H1 (cell line): Measurements from ENCODE around the gene PLXNA4. TPM values are rescaled to one million over a fixed set of nuclear protein-coding genes. Genes with fewer than 3 reads are reported as not detected.

Source experiments
- CTCF ChIA-PET: fragments of 300-600 bp; sonication (Branson Sonifier 250); formaldehyde crosslinking; loops from one replicate; lab custom pipeline; 2021; ENCODE audit not compliant: partially characterized antibody; lab: Charles Lee
- POLR2A ChIA-PET: fragments of 300-600 bp; sonication (Branson Sonifier 250); formaldehyde crosslinking; loops from one replicate; lab custom pipeline; 2021; ENCODE audit warnings: inconsistent platforms; ENCODE audit not compliant: partially characterized antibody; lab: Charles Lee
- DNase-seq, 2 experiments: peaks; one replicate each; pipeline versions ENCODE4 v3.0.0 to v3.0.0-alpha.2; 2010 to 2022; ENCODE audit warnings: low spot score in 2 of 2, low read depth in 1 of 2, mixed read lengths in 1 of 2
- FAIRE-seq: peaks from 2 replicates; lab custom pipeline; 2011; peaks lifted over from hg19 to GRCh38; lab: Jason Lieb, UNC
- H2AFZ ChIP-seq: 2 replicates; pipeline ENCODE4 v1.8.1; 2012; ENCODE audit warnings: low read length, inconsistent platforms
- H2AK5ac ChIP-seq: 2 replicates; pipeline ENCODE4 v1.6.1; 2013; ENCODE audit warnings: low read depth, low read length
- H2BK120ac ChIP-seq: replicated peaks from 2 replicates; pipeline ENCODE3; 2013; ENCODE audit warnings: low read depth, low read length, inconsistent platforms
- H2BK12ac ChIP-seq: 2 replicates; pipeline ENCODE4 v1.6.1; 2013; ENCODE audit warnings: low read depth, low read length
- H2BK15ac ChIP-seq: 2 replicates; pipeline ENCODE4 v1.6.1; 2013; ENCODE audit warnings: low read length
- H2BK20ac ChIP-seq: 2 replicates; pipeline ENCODE4 v1.6.1; 2013; ENCODE audit warnings: low read length
- H2BK5ac ChIP-seq: 2 replicates; pipeline ENCODE4 v1.6.1; 2013; ENCODE audit warnings: low read depth, low read length
- H3K14ac ChIP-seq: 2 replicates; pipeline ENCODE4 v1.6.1; 2013; ENCODE audit warnings: inconsistent platforms; ENCODE audit not compliant: insufficient read length
- H3K18ac ChIP-seq: 2 replicates; pipeline ENCODE4 v1.6.1; 2013; ENCODE audit warnings: low read length; ENCODE audit errors: extremely low read depth
- H3K23ac ChIP-seq: 2 replicates; pipeline ENCODE4 v1.6.1; 2013; ENCODE audit warnings: inconsistent platforms; ENCODE audit not compliant: insufficient read length
- H3K23me2 ChIP-seq: 2 replicates; pipeline ENCODE4 v1.6.1; 2013; ENCODE audit warnings: low read depth, low read length
- H3K27ac ChIP-seq: 2 replicates; pipeline ENCODE4 v1.6.1; 2011; ENCODE audit warnings: low read depth, low read length, inconsistent platforms
- H3K27me3 ChIP-seq, 4 experiments: replicated peaks in 1 of 4; 1 replicate in 1 of 4; 2 replicates in 3 of 4; pipeline versions ENCODE4 v1.6.1 to v1.8.1; 2011 to 2013; ENCODE audit warnings: low read length in 3 of 4, mild to moderate bottlenecking in 3 of 4, inconsistent platforms in 2 of 4, mixed read lengths in 2 of 4, moderate library complexity in 1 of 4; ENCODE audit not compliant: control insufficient read depth in 3 of 4, insufficient read depth in 3 of 4; ENCODE audit errors: extremely low read depth in 1 of 4
- H3K36me3 ChIP-seq, 4 experiments: 2 replicates each; pipeline versions ENCODE4 v1.6.1 to v1.8.1; 2011 to 2013; ENCODE audit warnings: mild to moderate bottlenecking in 4 of 4, low read length in 3 of 4, moderate library complexity in 2 of 4, control low read depth in 1 of 4, inconsistent platforms in 1 of 4; ENCODE audit not compliant: insufficient read depth in 4 of 4, control insufficient read depth in 2 of 4
- H3K4ac ChIP-seq: replicated peaks from 2 replicates; pipeline ENCODE3; 2013; ENCODE audit warnings: low read length, low read depth, mixed read lengths, inconsistent platforms; ENCODE audit not compliant: insufficient read length
- H3K4me1 ChIP-seq, 4 experiments: replicated peaks in 1 of 4; 1 replicate in 1 of 4; 2 replicates in 3 of 4; pipeline versions ENCODE4 v1.6.1 to v1.8.1; 2011 to 2013; ENCODE audit warnings: low read length in 3 of 4, inconsistent platforms in 2 of 4, mixed read lengths in 1 of 4; ENCODE audit not compliant: insufficient read depth in 4 of 4, control insufficient read depth in 3 of 4
- H3K4me2 ChIP-seq, 2 experiments: 2 replicates each; pipeline versions ENCODE4 v1.6.1 to v1.8.1; 2011 to 2013; ENCODE audit warnings: low read depth in 2 of 2, low read length in 2 of 2, control low read depth in 1 of 2, inconsistent platforms in 1 of 2, mild to moderate bottlenecking in 1 of 2; ENCODE audit not compliant: insufficient read depth in 1 of 2
- H3K4me3 ChIP-seq, 4 experiments: fragments of 200-600, 300-600 bp in 1 of 4; sonication (generic), shearing (Covaris generic), sonication (Bioruptor Twin) in 1 of 4; 2 replicates each; pipeline versions ENCODE4 v1.5.1 to v1.8.1; 2011 to 2016; ENCODE audit warnings: low read length in 4 of 4, low read depth in 3 of 4, control low read depth in 2 of 4, inconsistent platforms in 2 of 4, mild to moderate bottlenecking in 2 of 4, mixed read lengths in 1 of 4, moderate library complexity in 1 of 4; ENCODE audit not compliant: insufficient read depth in 2 of 4; ENCODE audit errors: extremely low read depth in 1 of 4
- H3K56ac ChIP-seq: replicated peaks from 2 replicates; pipeline ENCODE3; 2013; ENCODE audit warnings: low read depth, mild to moderate bottlenecking, mixed read lengths, low read length, inconsistent platforms; ENCODE audit not compliant: insufficient read length
- H3K79me1 ChIP-seq: 2 replicates; pipeline ENCODE4 v1.6.1; 2013; ENCODE audit warnings: low read depth, low read length, control low read depth
- H3K79me2 ChIP-seq, 2 experiments: 2 replicates each; pipeline versions ENCODE4 v1.6.1 to v1.8.1; 2012 to 2013; ENCODE audit warnings: low read length in 2 of 2, mild to moderate bottlenecking in 2 of 2, inconsistent platforms in 1 of 2; ENCODE audit not compliant: insufficient read depth in 2 of 2, control insufficient read depth in 1 of 2
- H3K9ac ChIP-seq, 4 experiments: replicated peaks in 1 of 4; 1 replicate in 1 of 4; 2 replicates in 3 of 4; pipeline versions ENCODE4 v1.6.1 to v1.8.1; 2011 to 2013; ENCODE audit warnings: low read depth in 3 of 4, low read length in 3 of 4, control low read depth in 2 of 4, mild to moderate bottlenecking in 2 of 4, moderate library complexity in 2 of 4, inconsistent platforms in 1 of 4; ENCODE audit errors: extremely low read depth in 1 of 4
- H3K9me3 ChIP-seq, 2 experiments: 2 replicates each; pipeline versions ENCODE4 v1.6.1 to v1.8.1; 2012 to 2013; ENCODE audit warnings: mild to moderate bottlenecking in 2 of 2, moderate library complexity in 2 of 2, control low read depth in 1 of 2, inconsistent platforms in 1 of 2, low read depth in 1 of 2, low read length in 1 of 2, mixed read lengths in 1 of 2; ENCODE audit not compliant: insufficient read depth in 2 of 2
- H4K20me1 ChIP-seq, 2 experiments: replicated peaks in 1 of 2; 2 replicates each; pipeline versions ENCODE3 to v1.8.1; 2011 to 2013; ENCODE audit warnings: inconsistent platforms in 2 of 2, low read length in 2 of 2, mild to moderate bottlenecking in 1 of 2; ENCODE audit not compliant: insufficient read depth in 2 of 2, control insufficient read depth in 1 of 2
- H4K5ac ChIP-seq: 2 replicates; pipeline ENCODE4 v1.6.1; 2013; ENCODE audit warnings: low read length, low read depth, mixed read lengths, inconsistent platforms; ENCODE audit not compliant: insufficient read length
- H4K8ac ChIP-seq: 2 replicates; pipeline ENCODE4 v1.8.0; 2013; ENCODE audit warnings: mild to moderate bottlenecking, moderate library complexity, low read length, inconsistent platforms; ENCODE audit not compliant: insufficient read depth; ENCODE audit errors: extremely low read depth
- H4K91ac ChIP-seq: replicated peaks from 2 replicates; pipeline ENCODE3; 2013; ENCODE audit warnings: low read length, mixed read lengths, inconsistent platforms; ENCODE audit not compliant: insufficient read length
- ASH2L ChIP-seq: fragments of 200-600, 300-600 bp; sonication (generic); IDR thresholded peaks from one replicate; pipeline ENCODE4 v1.7.1; 2017; ENCODE audit warnings: low read length
- CEBPB ChIP-seq: IDR thresholded peaks from 2 replicates; pipeline ENCODE4 v1.6.1; 2012; ENCODE audit warnings: low read depth, low read length
- CTBP2 ChIP-seq: IDR thresholded peaks from 2 replicates; pipeline ENCODE4 v1.7.0; 2011; ENCODE audit warnings: borderline replicate concordance, mild to moderate bottlenecking, moderate library complexity, mixed read lengths, low read length; ENCODE audit not compliant: insufficient read depth, insufficient read length
- EGR1 ChIP-seq: IDR thresholded peaks from 2 replicates; pipeline ENCODE4 v1.6.1; 2011; ENCODE audit warnings: low read depth, low read length, borderline replicate concordance
- GABPA ChIP-seq: IDR thresholded peaks from 2 replicates; pipeline ENCODE4 v1.6.1; 2011; ENCODE audit warnings: mild to moderate bottlenecking, low read length, moderate library complexity, borderline replicate concordance; ENCODE audit not compliant: insufficient read depth
- NRF1 ChIP-seq: IDR thresholded peaks from 2 replicates; pipeline ENCODE4 v1.6.1; 2011; ENCODE audit warnings: mild to moderate bottlenecking, low read depth, low read length, improper control_type of control experiment
- RBBP5 ChIP-seq: IDR thresholded peaks from 2 replicates; pipeline ENCODE4 v1.7.1; 2012; ENCODE audit warnings: low read depth, mild to moderate bottlenecking, inconsistent platforms, low read length, moderate library complexity, borderline replicate concordance
- RXRA ChIP-seq: IDR thresholded peaks from 2 replicates; pipeline ENCODE4 v1.6.1; 2011; ENCODE audit warnings: low read depth, mild to moderate bottlenecking, low read length, moderate library complexity; ENCODE audit not compliant: insufficient read depth
- SIX5 ChIP-seq: IDR thresholded peaks from 2 replicates; pipeline ENCODE4 v1.6.1; 2011; ENCODE audit warnings: mild to moderate bottlenecking, low read depth, low read length
- SRF ChIP-seq: IDR thresholded peaks from 2 replicates; pipeline ENCODE4 v1.6.1; 2011; ENCODE audit warnings: mild to moderate bottlenecking, low read depth, low read length, moderate library complexity
- SUZ12 ChIP-seq: fragments of 200-600 bp; sonication (generic); IDR thresholded peaks from 2 replicates; pipeline ENCODE4 v1.6.1; 2012; ENCODE audit warnings: mild to moderate bottlenecking, inconsistent platforms, low read length, moderate library complexity, mixed read lengths
- WGBS, 2 experiments: shearing (Covaris generic) in 1 of 2; methylation state at CpG; one replicate each; pipeline versions ENCODE4 v1.1.6 to v1.1.7; 2013 to 2015; ENCODE audit warnings: low lambda C conversion rate in 2 of 2, mixed read lengths in 2 of 2, inconsistent platforms in 1 of 2, low coverage in 1 of 2, missing lambda C conversion rate in 1 of 2; ENCODE audit not compliant: insufficient replicate concordance in 2 of 2, insufficient coverage in 1 of 2, insufficient read length in 1 of 2; ENCODE audit errors: extremely low coverage in 1 of 2, missing lambda C conversion rate in 1 of 2; 5-methylcytosine and 5-hydroxymethylcytosine counted together
- polyA plus RNA-seq, 7 experiments: library from polyadenylated mRNA; depleted of rRNA in 3 of 7; stranded (reverse) in 5 of 7; unstranded in 2 of 7; fragments of >200 nt in 5 of 7; fragments of 200-250 nt in 2 of 7; gene quantifications; 1 replicate in 5 of 7; 2 replicates in 1 of 7; 4 replicates in 1 of 7; pipeline versions ENCODE4 v1.2.1 to v1.2.3, GENCODE V29; 2011 to 2013; ENCODE audit warnings: missing spikeins in 2 of 7, mixed read lengths in 2 of 7
- total RNA-seq: library from RNA; stranded (reverse); fragmentation: NEBNext Ultra II Directional; extraction: Animal tissue kit (Norgen Biotek cat#: 25700); gene quantifications from 2 replicates; pipeline ENCODE4 v1.2.1, GENCODE V29; 2021

The PLXNA4 gene
- total and polyA plus RNA-seq, 2 of the 8 experiments (the other 6 are each of a cell fraction or from before 2014, with no cell fraction given) = 0.76 to 0.79 TPM

- POLR2A ChIA-PET = no interaction called here
- H3K79me2 ChIP-seq = no peaks in the 10 kb centered on the region
- TF ChIP-seq CTBP2 (no peak), SUZ12 (no peak), CEBPB (no peak), RBBP5 (no peak), SRF (no peak), NRF1 (no peak), EGR1 (no peak), ASH2L (no peak), SIX5 (no peak), RXRA (no peak), GABPA (no peak)
- TF ChIP-seq, all 59 proteins: peak for 0
- Histone ChIP-seq H3K56ac (no peak overlapping the region), H3K23ac (no peak overlapping the region), H2BK12ac (no peak overlapping the region), H4K5ac (no peak overlapping the region), H3K14ac (no peak overlapping the region), H3K23me2 (peaks cover 3% of the 10 kb centered on the region; the same call in 1 of the 2 replicates), H3K79me1 (no peaks in the 10 kb centered on the region), H3K4ac (no peak overlapping the region), H4K91ac (no peak overlapping the region), H3K27me3 (no peaks in the 10 kb centered on the region; a peak in 1 of 7 replicates), H2AK5ac (no peak overlapping the region), H2BK15ac (no peak overlapping the region), H2AFZ (no peak overlapping the region), H3K27ac (no peak overlapping the region), H3K9me3 (no peaks in the 10 kb centered on the region), H2BK20ac (no peak overlapping the region), H4K20me1 (no peaks in the 10 kb centered on the region), H3K9ac (no peak overlapping the region), H4K8ac (no peak overlapping the region), H3K4me1 (no peaks in the 10 kb centered on the region), H3K4me2 (no peak overlapping the region), H3K4me3 (no peak overlapping the region), H2BK5ac (no peak overlapping the region), H2BK120ac (no peak overlapping the region), H3K36me3 (no peaks in the 10 kb centered on the region), H3K18ac (no peak overlapping the region)
- WGBS, 2 experiments = 74% methylated on average over 5 of the region's 5 CpGs; no CpG with 5 or more reads in 1 of the 2 experiments
- FAIRE-seq (no peak), DNase-seq (no peak)
- CTCF ChIA-PET = interaction anchor here (0.6 to 1.5 kb wide), 5 partner anchors 9 to 661 kb away, joined by 3 to 9 read pairs (median 4); no protein-coding TSS in a partner anchor
Observed at GRCh38 chr7:132497098-132497497, 79.2 kb downstream of the PLXNA4 start.
